ENCODE measurements around the gene KRTAP10-12. TPM values are rescaled to one million over a fixed set of nuclear protein-coding genes. Genes with fewer than 3 reads are reported as not detected.
"Not testable (repeated sequence)": the region's sequence is repeated elsewhere in the genome, so short reads cannot be mapped to it uniquely, and the experiment has no call there.

The KRTAP10-12 gene, protein sequence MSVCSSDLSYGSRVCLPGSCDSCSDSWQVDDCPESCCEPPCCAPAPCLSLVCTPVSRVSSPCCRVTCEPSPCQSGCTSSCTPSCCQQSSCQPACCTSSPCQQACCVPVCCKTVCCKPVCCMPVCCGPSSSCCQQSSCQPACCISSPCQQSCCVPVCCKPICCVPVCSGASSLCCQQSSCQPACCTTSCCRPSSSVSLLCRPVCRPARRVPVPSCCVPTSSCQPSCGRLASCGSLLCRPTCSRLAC
- total RNA-seq (2014; rRNA removed; shearing (Covaris generic)) = not detected in 2 replicates

GRCh38 chr21:44697172-44697810, at the start of gene KRTAP10-12:
Gene KRTAP10-12 (plus strand): TSS chr21:44697172. CDS start chr21:44697202, 30 bp downstream.
- not testable (repeated sequence) for DNase-seq (ENCODE audit: low spot score)

DNA sequence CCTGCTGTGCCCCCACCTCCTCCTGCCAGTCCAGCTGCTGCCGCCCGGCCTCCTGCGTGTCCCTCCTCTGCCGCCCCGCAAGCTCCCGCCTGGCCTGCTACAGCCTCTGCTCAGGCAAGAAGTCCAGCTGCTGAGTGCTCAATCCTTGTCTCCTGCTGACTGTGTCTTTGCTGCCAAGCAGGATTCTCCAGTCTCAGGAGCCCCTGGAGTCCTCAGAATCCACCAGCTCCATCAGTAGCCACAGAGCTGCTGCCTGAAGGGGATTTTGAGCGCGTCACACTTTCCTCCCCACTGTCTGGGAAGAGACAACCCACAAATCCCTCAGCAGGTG, 49.8 kb upstream of the KRTAP10-12 start:
- DNase-seq (ENCODE audit: low spot score) = no peak

DNA sequence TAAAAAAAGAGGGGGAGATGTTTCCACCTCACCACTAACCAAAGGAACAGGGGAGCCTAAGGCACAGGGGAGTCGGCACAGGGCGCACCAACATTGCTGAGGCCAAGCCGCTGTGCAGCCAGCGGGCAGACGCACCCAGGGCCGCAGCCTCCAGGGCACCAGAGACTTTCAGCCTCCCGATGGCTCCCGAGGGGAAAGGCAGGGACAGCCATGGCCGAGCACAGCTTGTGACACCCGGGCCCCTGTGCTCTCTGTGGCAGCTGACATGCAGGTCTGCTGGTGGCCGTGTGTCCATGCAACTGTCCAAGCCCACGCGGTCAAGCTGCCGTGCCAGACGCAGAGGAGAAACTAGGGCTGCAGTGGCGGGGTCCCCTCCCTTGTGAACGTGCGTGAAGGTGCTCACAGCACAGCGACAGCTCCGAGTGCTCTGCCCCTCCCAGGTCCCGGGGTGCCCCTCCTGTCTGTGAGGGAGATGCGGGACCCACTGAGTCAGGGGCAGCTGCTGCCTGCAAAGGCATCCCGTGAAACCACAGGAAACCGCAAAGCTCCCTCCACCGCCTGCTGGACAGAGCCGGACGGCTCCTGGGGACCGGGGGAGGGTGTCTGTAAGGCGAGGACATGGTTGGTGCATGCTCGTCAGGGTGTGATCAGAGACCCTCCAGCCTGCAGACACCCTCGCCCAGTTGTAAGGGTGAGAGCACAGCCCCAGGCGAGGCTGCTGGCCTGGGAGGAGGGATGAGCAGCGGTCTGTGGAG, 48.2 kb upstream of the KRTAP10-12 start:
- no peak for DNase-seq (ENCODE audit: low spot score)

GRCh38 chr21:44649521-44650100, 47.4 kb upstream of the KRTAP10-12 start:
- no peak for DNase-seq (ENCODE audit: low spot score)

DNA sequence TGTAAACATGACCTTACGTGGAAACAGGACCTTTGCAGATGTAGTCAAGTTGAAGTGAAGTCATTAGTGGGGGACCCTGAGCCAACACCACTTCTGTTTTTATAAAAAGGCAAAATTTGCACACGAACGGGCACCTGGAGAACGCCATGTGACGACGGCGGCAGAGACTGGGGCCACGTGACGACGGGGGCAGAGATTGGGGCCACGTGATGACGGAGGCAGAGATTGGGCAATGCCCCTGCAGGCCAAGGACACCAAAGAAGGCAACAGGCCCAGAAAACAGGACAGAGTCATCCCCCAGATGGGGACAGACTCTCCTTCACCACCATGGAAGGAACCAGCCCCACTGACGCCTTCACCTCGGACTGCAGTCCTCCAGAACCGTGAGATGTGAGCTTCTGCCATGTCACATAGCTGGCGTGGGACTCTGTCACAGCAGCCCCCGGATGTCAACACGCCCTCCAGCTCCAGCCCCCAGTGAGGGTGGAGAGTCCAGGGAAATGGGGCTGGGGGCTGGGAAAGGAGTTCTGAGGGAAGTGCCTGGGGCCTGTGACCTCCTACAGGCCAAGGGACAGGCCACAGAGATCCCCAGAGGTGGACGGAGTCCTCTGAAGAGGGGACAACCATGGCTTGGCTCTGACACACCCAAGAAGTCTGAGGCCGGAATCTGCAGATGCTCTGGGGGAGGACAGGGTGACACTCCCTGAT, 46.6 kb upstream of the KRTAP10-12 start:
- no peak for DNase-seq (ENCODE audit: low spot score)

DNA sequence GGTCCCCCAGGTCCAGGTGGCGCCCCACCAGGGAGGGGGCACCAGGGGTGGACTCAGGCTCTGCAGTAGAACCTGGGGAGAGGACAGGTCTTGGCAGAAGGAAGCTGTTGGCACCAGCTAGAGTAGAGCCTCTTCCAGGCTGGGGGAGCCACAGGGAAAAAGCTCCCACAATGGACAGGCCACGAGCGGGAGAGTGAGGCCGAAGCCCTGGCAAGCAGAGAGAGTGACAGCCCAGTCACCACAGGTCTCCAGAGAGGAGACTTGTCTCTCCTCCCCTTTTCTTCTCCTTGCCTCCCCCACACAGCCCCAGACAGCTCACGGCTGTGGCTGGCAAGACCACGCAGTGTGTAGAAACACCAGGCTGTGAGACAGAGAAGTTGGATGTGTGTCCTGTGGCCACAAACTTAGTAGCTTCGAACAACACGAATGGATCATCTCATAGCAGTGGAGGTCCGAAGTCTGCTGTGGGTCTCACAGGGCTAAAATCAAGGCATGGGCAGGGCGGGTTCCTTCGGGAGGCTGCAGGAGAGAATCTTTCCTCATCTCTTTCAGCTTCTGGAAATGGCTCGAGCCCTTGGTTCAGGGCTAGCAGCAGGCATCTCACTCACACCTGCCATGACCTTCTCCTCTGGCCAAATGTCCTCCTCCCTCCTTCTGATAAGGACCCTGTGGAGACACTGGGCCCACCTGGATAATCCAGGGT, 45.8 kb upstream of the KRTAP10-12 start:
- no peak for DNase-seq (ENCODE audit: low spot score)

GRCh38 chr21:44653123-44653522, 43.8 kb upstream of the KRTAP10-12 start:
- no peak for DNase-seq (ENCODE audit: low spot score)

GRCh38 chr21:44653656-44654575, 43.1 kb upstream of the KRTAP10-12 start:
- no peak for DNase-seq (ENCODE audit: low spot score)

- no peak for DNase-seq (ENCODE audit: low spot score)
These were observed 42.3 kb upstream of the KRTAP10-12 start, which contains the start of gene KRTAP12-4 for GRCh38 chr21:44654576-44655175. Gene KRTAP12-4 (minus strand): TSS chr21:44654659. CDS start chr21:44654614, 45 bp downstream.

DNA sequence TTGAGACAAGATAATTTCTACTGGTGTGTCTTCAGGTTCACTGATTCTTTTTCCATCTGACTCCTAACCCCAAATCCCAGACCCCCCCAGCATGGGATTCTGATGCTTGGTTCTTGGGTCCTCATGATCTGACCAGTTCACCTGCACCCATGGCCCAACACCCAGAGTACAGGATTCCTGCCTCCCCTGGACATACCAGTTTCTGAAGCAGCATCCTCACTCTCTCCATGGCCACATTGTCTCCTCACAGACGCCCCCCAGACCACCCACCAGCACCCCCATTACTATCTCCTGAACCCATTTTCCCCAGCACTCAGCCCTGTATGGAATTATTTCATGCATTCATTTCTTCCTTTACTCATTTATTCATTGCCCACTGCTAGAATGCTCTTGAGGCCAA, 40.1 kb upstream of the KRTAP10-12 start:
- no peak for DNase-seq (ENCODE audit: low spot score)

- no peak for DNase-seq (ENCODE audit: low spot score)
These were observed 39.1 kb upstream of the KRTAP10-12 start, which contains the start of gene KRTAP12-3 for GRCh38 chr21:44657635-44658540. Gene KRTAP12-3 (plus strand): TSS chr21:44657932. CDS start chr21:44657980, 48 bp downstream.

DNA sequence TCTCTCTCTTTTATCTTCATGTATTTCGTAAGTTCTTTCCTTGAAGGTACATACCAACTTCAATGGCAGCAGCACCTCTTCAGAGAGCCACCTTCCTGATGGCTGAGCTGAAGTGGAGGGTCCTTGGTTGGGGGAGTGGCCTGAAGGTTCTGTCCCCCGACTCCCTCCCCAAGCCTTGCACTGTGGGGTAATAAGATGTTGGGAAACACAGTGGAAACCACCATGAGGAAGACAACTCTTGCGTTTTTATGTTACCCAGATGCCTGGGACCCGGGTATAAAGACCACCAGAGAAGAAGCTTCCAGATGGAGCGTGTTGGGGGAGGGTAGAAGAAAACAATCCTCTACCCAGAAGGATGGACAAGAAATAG, 38.4 kb upstream of the KRTAP10-12 start:
- no peak for DNase-seq (ENCODE audit: low spot score)

- DNase-seq (ENCODE audit: low spot score) = no peak
These were observed 37.9 kb upstream of the KRTAP10-12 start for GRCh38 chr21:44658913-44659595.

DNA sequence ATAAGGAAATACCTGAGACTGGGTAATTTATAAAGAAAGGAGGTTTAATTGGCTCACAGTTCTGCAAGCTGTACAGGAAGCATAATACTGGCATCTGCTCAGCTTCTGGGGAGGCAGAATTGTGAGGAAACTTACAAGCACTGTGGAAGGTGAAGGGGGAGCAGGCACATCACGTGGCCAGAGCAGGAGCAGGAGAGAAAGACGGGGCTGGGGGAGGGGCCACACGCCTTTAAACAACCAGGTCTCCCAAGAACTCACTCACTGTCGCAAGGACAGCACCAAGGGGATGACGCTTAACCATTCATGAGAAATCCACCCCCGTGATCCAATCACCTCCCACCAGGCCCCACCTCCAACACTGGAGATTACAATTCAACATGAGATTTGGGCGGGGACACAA, 35.4 kb upstream of the KRTAP10-12 start:
- DNase-seq (ENCODE audit: low spot score) = not testable (repeated sequence)

GRCh38 chr21:44664691-44665090, 32.3 kb upstream of the KRTAP10-12 start:
- DNase-seq (ENCODE audit: low spot score) = no peak

DNA sequence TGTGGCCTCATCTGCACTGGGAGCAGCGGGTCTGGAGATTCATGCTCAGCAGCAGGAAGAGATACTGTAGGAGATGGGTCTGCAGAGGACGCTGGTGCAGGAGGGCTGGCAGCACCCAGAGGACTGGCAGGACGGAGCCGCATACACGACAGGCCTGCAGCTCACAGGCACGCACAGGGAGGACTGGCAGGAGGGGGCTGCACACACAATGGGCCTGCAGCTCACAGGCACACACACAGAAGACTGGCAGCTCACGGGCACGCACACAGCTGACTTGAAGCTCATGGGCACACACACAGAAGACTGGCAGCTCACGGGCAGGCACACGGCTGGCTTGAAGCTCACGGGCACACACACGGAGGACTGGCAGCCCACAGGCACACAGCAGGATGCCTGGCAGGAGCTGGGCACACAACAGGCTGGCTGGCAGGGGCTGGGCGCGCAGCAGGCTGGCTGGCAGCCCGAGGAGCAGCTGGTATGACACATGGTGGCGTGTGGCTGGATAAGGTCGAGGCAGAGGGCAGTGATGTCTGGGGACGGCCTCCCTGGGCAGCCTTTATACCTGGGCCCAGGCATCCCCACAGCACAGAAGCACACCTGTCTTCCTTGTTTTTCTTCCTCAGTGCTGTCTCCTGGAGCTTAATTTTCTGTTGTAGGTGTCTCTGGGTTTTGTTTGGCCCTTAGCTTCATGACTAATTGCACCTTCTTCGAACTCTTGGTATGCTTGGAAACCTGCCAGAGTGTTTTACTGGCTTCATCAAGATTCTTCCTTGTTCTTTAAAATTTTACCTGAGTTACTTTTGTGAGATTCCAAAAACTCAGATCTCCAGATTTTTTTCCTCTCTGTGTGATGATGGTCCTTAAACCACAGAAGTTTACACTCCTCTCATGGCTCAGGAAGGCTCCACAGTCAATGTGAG, 30.3 kb upstream of the KRTAP10-12 start, which contains the start of gene KRTAP12-2:
KRTAP12-2 (minus strand) TSS at position 527 of the 920 bp plus-strand sequence; CDS start at position 486, 41 bp downstream.
- DNase-seq (ENCODE audit: low spot score) = peak; percentile 21

- DNase-seq (ENCODE audit: low spot score) = no peak
These were observed 29.4 kb upstream of the KRTAP10-12 start for GRCh38 chr21:44667612-44668011.
